Parathyroid adenoma (tissue), 2 donors: ENCODE results near the gene DEDD2.

ENCODE experiments used
- H2AFZ ChIP-seq: fragments of 300-600 bp; sonication (generic); one replicate; pipeline ENCODE4 v1.7.0; 2017; ENCODE audit warnings: antibody characterized with exemption, mild to moderate bottlenecking
- H3K27ac ChIP-seq: fragments of 300-600 bp; sonication (generic); one replicate; pipeline ENCODE4 v1.7.0; 2017
- H3K27me3 ChIP-seq: fragments of 300-600 bp; sonication (generic); one replicate; pipeline ENCODE4 v1.7.0; 2017; ENCODE audit warnings: low read length; ENCODE audit not compliant: control insufficient read depth, insufficient read depth
- H3K36me3 ChIP-seq: fragments of 300-600 bp; sonication (generic); one replicate; pipeline ENCODE4 v1.7.0; 2017; ENCODE audit warnings: low read length; ENCODE audit not compliant: control insufficient read depth, insufficient read depth
- H3K4me1 ChIP-seq: fragments of 300-600 bp; sonication (generic); one replicate; pipeline ENCODE4 v1.7.0; 2017; ENCODE audit warnings: control low read depth
- H3K4me2 ChIP-seq: fragments of 300-600 bp; sonication (generic); one replicate; pipeline ENCODE4 v1.7.0; 2017; ENCODE audit warnings: low read length
- H3K4me3 ChIP-seq: fragments of 300-600 bp; sonication (generic); one replicate; pipeline ENCODE4 v1.7.0; 2017; ENCODE audit warnings: low read depth, low read length
- H3K79me2 ChIP-seq: fragments of 300-600 bp; sonication (generic); one replicate; pipeline ENCODE4 v1.7.0; 2017; ENCODE audit warnings: control low read depth
- H3K9ac ChIP-seq: fragments of 300-600 bp; sonication (generic); one replicate; pipeline ENCODE4 v1.7.0; 2017; ENCODE audit warnings: mild to moderate bottlenecking
- H3K9me3 ChIP-seq: fragments of 300-600 bp; sonication (generic); one replicate; pipeline ENCODE4 v1.7.0; 2017; ENCODE audit warnings: low read length; ENCODE audit not compliant: control insufficient read depth
- CTCF ChIP-seq: fragments of 300-600 bp; sonication (generic); IDR thresholded peaks from one replicate; pipeline ENCODE4 v1.7.0; 2017; ENCODE audit warnings: antibody characterized with exemption, mild to moderate bottlenecking
- donor health status: primary hyperparathyroidism.

DEDD2 gene

GRCh38 chr19:42150911-42151361 is 66.5 kb downstream of the DEDD2 start:
- H3K4me1 ChIP-seq = no peaks in the 10 kb centered on the region
- H3K79me2 ChIP-seq = no peaks in the 10 kb centered on the region
- no peak overlapping the region for H3K4me2 ChIP-seq
- H2AFZ ChIP-seq = no peak overlapping the region
- no peak overlapping the region for H3K27ac ChIP-seq
- TF ChIP-seq CTCF = no peak
- no peaks in the 10 kb centered on the region for H3K36me3 ChIP-seq
- no peaks in the 10 kb centered on the region for H3K27me3 ChIP-seq
- no peak overlapping the region for H3K4me3 ChIP-seq
- no peaks in the 10 kb centered on the region for H3K9me3 ChIP-seq
- no peak overlapping the region for H3K9ac ChIP-seq

- Histone ChIP-seq H3K4me3 (no peak overlapping the region), H3K4me1 (no peaks in the 10 kb centered on the region), H3K36me3 (no peaks in the 10 kb centered on the region), H2AFZ (no peak overlapping the region), H3K27me3 (no peaks in the 10 kb centered on the region), H3K27ac (no peak overlapping the region), H3K9me3 (no peaks in the 10 kb centered on the region), H3K79me2 (no peaks in the 10 kb centered on the region), H3K9ac (no peak overlapping the region), H3K4me2 (no peak overlapping the region)
- no peak for TF ChIP-seq CTCF
Measured at GRCh38 chr19:42150364-42150763, 67.1 kb downstream of the DEDD2 start.

- H3K4me3 ChIP-seq = no peak overlapping the region
- H3K9ac ChIP-seq = no peak overlapping the region
- H3K4me2 ChIP-seq = no peak overlapping the region
- H3K79me2 ChIP-seq = no peaks in the 10 kb centered on the region
- TF ChIP-seq CTCF = no peak
- no peaks in the 10 kb centered on the region for H3K4me1 ChIP-seq
- H3K27ac ChIP-seq = no peak overlapping the region
- H2AFZ ChIP-seq = no peak overlapping the region
- H3K36me3 ChIP-seq = no peaks in the 10 kb centered on the region
- no peaks in the 10 kb centered on the region for H3K9me3 ChIP-seq
- H3K27me3 ChIP-seq = no peaks in the 10 kb centered on the region
Measured at GRCh38 chr19:42149447-42150202, 67.9 kb downstream of the DEDD2 start.
